ENCODE data around the gene KMO. TPM values are rescaled to one million over a fixed set of nuclear protein-coding genes. Genes with fewer than 3 reads are reported as not detected.
A peak's percentile ranks its signal among the peaks of the same experiment; 100 is the strongest.

KMO gene
- total RNA-seq, 2 donors from 2014 or later: not detected

GRCh38 chr1:241499910-241500309, 32.3 kb upstream of the KMO start:
- H3K4me1 Mint-ChIP-seq: no peaks in the 10 kb centered on the region
- H3K27me3 Mint-ChIP-seq (ENCODE audit: insufficient read depth): no peaks in the 10 kb centered on the region
- Histone ChIP-seq H3K9me3 (ENCODE audit: control insufficient read depth, low read length) (no peaks in the 10 kb centered on the region), H3K9ac (ENCODE audit: extremely low read depth, low read length, poor library complexity, severe bottlenecking) (no peak overlapping the region), H3K4me1 (ENCODE audit: control insufficient read depth, insufficient read depth, low read length) (no peaks in the 10 kb centered on the region), H3K4me3 (ENCODE audit: low read length) (no peak overlapping the region), H3K27ac (ENCODE audit: low read depth, low read length) (no peak overlapping the region), H3K36me3 (ENCODE audit: control insufficient read depth, insufficient read depth, low read length) (peaks cover 73% of the 10 kb centered on the region), H3K27me3 (ENCODE audit: control insufficient read depth, insufficient read depth, low read length, poor library complexity, severe bottlenecking) (no peaks in the 10 kb centered on the region)
- whole genome bisulfite sequencing, 2 experiments (ENCODE audit: insufficient coverage in 1 of 2, insufficient read length in 1 of 2): 88 to 100% methylated on average over 1 to 2 of the region's 2 CpGs
- H3K4me3 Mint-ChIP-seq: no peak overlapping the region
- peak; percentile 82 for TF ChIP-seq CTCF (conservative IDR thresholded peaks at IDR 0.05)
- H3K27ac Mint-ChIP-seq: no peak overlapping the region
- H3K36me3 Mint-ChIP-seq (ENCODE audit: low read depth): peaks cover 54% of the 10 kb centered on the region
- DNase-seq: peak; percentile 50
- H3K9me3 Mint-ChIP-seq: no peaks in the 10 kb centered on the region

- Histone ChIP-seq H3K4me1 (ENCODE audit: control insufficient read depth, insufficient read depth, low read length) (no peaks in the 10 kb centered on the region), H3K4me3 (ENCODE audit: low read length) (no peak overlapping the region), H3K9me3 (ENCODE audit: control insufficient read depth, low read length) (no peaks in the 10 kb centered on the region), H3K36me3 (ENCODE audit: control insufficient read depth, insufficient read depth, low read length) (peaks cover 74% of the 10 kb centered on the region), H3K9ac (ENCODE audit: extremely low read depth, low read length, poor library complexity, severe bottlenecking) (no peak overlapping the region), H3K27ac (ENCODE audit: low read depth, low read length) (no peak overlapping the region), H3K27me3 (ENCODE audit: control insufficient read depth, insufficient read depth, low read length, poor library complexity, severe bottlenecking) (no peaks in the 10 kb centered on the region)
- no peaks in the 10 kb centered on the region for H3K9me3 Mint-ChIP-seq
- H3K4me1 Mint-ChIP-seq: no peaks in the 10 kb centered on the region
- 94 to 95% methylated on average over 6 of the region's 6 CpGs for WGBS, 2 experiments (ENCODE audit: insufficient coverage in 1 of 2, insufficient read length in 1 of 2)
- TF ChIP-seq CTCF (conservative IDR thresholded peaks at IDR 0.05): no peak
- DNase-seq: no peak
- no peaks in the 10 kb centered on the region for H3K27me3 Mint-ChIP-seq (ENCODE audit: insufficient read depth)
- H3K27ac Mint-ChIP-seq: no peak overlapping the region
- H3K4me3 Mint-ChIP-seq: no peak overlapping the region
- H3K36me3 Mint-ChIP-seq (ENCODE audit: low read depth): peaks cover 42% of the 10 kb centered on the region
Observed at GRCh38 chr1:241503444-241503843, 28.7 kb upstream of the KMO start.

GRCh38 chr1:241507189-241507863, 24.9 kb upstream of the KMO start:
- no peak for DNase-seq
- no peak for TF ChIP-seq CTCF (conservative IDR thresholded peaks at IDR 0.05)
- H3K9me3 Mint-ChIP-seq: no peaks in the 10 kb centered on the region
- no peaks in the 10 kb centered on the region for H3K27me3 Mint-ChIP-seq (ENCODE audit: insufficient read depth)
- Histone ChIP-seq H3K27ac (ENCODE audit: low read depth, low read length) (no peak overlapping the region), H3K9ac (ENCODE audit: extremely low read depth, low read length, poor library complexity, severe bottlenecking) (no peak overlapping the region), H3K4me1 (ENCODE audit: control insufficient read depth, insufficient read depth, low read length) (peaks cover 1% of the 10 kb centered on the region), H3K9me3 (ENCODE audit: control insufficient read depth, low read length) (no peaks in the 10 kb centered on the region), H3K27me3 (ENCODE audit: control insufficient read depth, insufficient read depth, low read length, poor library complexity, severe bottlenecking) (no peaks in the 10 kb centered on the region), H3K4me3 (ENCODE audit: low read length) (no peak overlapping the region), H3K36me3 (ENCODE audit: control insufficient read depth, insufficient read depth, low read length) (peaks cover 83% of the 10 kb centered on the region)
- no peak overlapping the region for H3K27ac Mint-ChIP-seq
- H3K4me3 Mint-ChIP-seq: no peak overlapping the region
- H3K4me1 Mint-ChIP-seq: no peaks in the 10 kb centered on the region
- WGBS, 2 experiments (ENCODE audit: insufficient coverage in 1 of 2, insufficient read length in 1 of 2): 100% methylated on average over 2 of the region's 2 CpGs; no CpG with 5 or more reads in 1 of the 2 experiments
- H3K36me3 Mint-ChIP-seq (ENCODE audit: low read depth): peaks cover 52% of the 10 kb centered on the region

Data from endodermal cell (in vitro differentiated cells).